Aorta (tissue), 5 donors: ENCODE measurements around the gene HNRNPAB. TPM values are rescaled to one million over a fixed set of nuclear protein-coding genes. Genes with fewer than 3 reads are reported as not detected.

ENCODE experiments used
- ATAC-seq: fragments of 200-7000 bp; cut with Tn5 transposase; one replicate; pipeline ENCODE4 v1.9.1; 2022; ENCODE audit warnings: moderate library complexity; ENCODE audit not compliant: low FRiP score
- DNase-seq, 2 donors: peaks; one replicate each; pipeline ENCODE4 v3.0.0-alpha.2; 2020
- H3K27ac ChIP-seq, 2 donors: one replicate each; pipeline ENCODE4 v1.5.1; 2013; ENCODE audit warnings: low read length in 2 of 2, mild to moderate bottlenecking in 2 of 2, moderate library complexity in 2 of 2, control low read depth in 1 of 2, inconsistent platforms in 1 of 2, low read depth in 1 of 2
- H3K27me3 ChIP-seq, 2 donors: one replicate each; pipeline ENCODE4 v1.6.1; 2013; ENCODE audit warnings: control low read depth in 1 of 2, low read length in 1 of 2, mild to moderate bottlenecking in 1 of 2, moderate library complexity in 1 of 2; ENCODE audit not compliant: insufficient read depth in 2 of 2, control insufficient read depth in 1 of 2
- H3K36me3 ChIP-seq, 2 donors: one replicate each; pipeline ENCODE4 v1.6.1; 2013; ENCODE audit warnings: control low read depth in 1 of 2, low read length in 1 of 2, mild to moderate bottlenecking in 1 of 2; ENCODE audit not compliant: insufficient read depth in 2 of 2, control insufficient read depth in 1 of 2
- H3K4me1 ChIP-seq, 2 donors: one replicate each; pipeline ENCODE4 v1.6.1; 2013; ENCODE audit warnings: low read length in 2 of 2, control low read depth in 1 of 2, mild to moderate bottlenecking in 1 of 2, moderate library complexity in 1 of 2; ENCODE audit not compliant: insufficient read depth in 2 of 2, control insufficient read depth in 1 of 2
- H3K4me3 ChIP-seq, 2 donors: one replicate each; pipeline ENCODE4 v1.5.1; 2013; ENCODE audit warnings: low read length in 2 of 2, control low read depth in 1 of 2, mild to moderate bottlenecking in 1 of 2
- H3K9me3 ChIP-seq: one replicate; pipeline ENCODE4 v1.6.1; 2013; ENCODE audit warnings: mild to moderate bottlenecking, low read length; ENCODE audit not compliant: control insufficient read depth
- WGBS, 2 donors: extraction: QIAGEN DNeasy Blood & Tissue Kit; methylation state at CpG; one replicate each; pipeline ENCODE4 v1.1.7; 2013; 5-methylcytosine and 5-hydroxymethylcytosine counted together
- intact Hi-C, 2 donors: fragments of 100-400 bp; cut with DNase I; formaldehyde crosslinking; loops; one replicate each; pipeline versions ENCODE4 v1.14.2 to v1.15.0; 2022
- polyA plus RNA-seq, 2 donors: library from polyadenylated mRNA; stranded (reverse); fragments of 200-250 nt; gene quantifications; one replicate each; pipeline ENCODE4 v1.2.3, GENCODE V29; 2013
- total RNA-seq, 2 donors: library from RNA; stranded (reverse); fragmentation: NEBNext Ultra II Directional; extraction: Animal tissue kit (Norgen Biotek cat#: 25700); gene quantifications; one replicate each; pipeline ENCODE4 v1.2.1, GENCODE V29; 2021
- donor health status: healthy with polysubstance abuse.
- donor health status: Bipolar disorder and iron deficiency.
- donor health status: DM: no; HTN: no; CAD: no.
- donor health status: DM: no; HTN: no; CAD: no.
- donor health status: DM: yes; HTN: yes; CAD: no.

Gene HNRNPAB
- total and polyA plus RNA-seq, 4 donors = 62.5 to 112 (median 82.7) TPM

DNA sequence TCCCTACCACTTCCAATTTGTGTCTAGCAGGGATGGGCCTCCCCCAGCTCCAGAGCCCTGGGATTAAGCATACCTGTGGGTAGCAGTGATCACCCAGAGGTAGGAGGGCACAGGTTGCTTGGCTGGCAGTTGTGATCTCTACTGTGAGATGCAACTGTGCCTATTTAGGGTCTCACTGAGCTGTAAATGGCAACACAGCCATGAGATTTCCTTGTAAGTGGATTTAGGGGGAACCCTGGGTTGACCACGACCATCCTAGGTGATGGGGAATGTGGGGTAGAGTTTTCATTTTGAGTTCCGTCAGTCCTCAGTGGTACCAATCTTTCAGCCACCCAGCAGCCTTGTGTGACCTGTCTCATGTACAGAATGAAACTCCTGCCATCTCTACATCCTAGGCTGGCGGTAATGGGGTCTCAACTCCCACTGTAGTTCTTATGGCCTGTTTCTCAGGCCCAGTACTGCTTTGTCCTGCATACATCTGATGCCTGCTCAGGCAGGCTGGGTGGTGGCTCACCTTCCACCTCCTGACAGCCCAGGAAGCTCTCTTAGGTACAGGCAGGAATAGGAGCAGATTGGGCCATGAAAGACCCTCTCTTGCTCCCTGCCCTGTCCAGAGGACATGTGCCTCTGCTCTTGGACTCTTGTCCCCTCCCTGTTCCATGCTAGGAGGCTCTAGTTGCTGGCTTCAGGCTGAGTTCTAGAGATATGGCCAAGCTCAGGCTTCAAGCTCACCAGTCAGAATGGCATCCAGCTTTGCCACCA lies 8.1 kb downstream of the HNRNPAB start:
- H3K27me3 ChIP-seq = no peaks in the 10 kb centered on the region
- ATAC-seq (no peak), DNase-seq (peak in 1 of 2 donors; percentile 19)
- H3K36me3 ChIP-seq = peaks cover 3 to 21% of the 10 kb centered on the region in 2 donors
- no peak overlapping the region for H3K27ac ChIP-seq
- H3K4me3 ChIP-seq = no peak overlapping the region
- 84 to 95% methylated on average over 3 of the region's 3 CpGs for WGBS, 2 donors
- intact Hi-C loops = no loop called here
- no peaks in the 10 kb centered on the region for H3K9me3 ChIP-seq
- H3K4me1 ChIP-seq = no peaks in the 10 kb centered on the region

DNA sequence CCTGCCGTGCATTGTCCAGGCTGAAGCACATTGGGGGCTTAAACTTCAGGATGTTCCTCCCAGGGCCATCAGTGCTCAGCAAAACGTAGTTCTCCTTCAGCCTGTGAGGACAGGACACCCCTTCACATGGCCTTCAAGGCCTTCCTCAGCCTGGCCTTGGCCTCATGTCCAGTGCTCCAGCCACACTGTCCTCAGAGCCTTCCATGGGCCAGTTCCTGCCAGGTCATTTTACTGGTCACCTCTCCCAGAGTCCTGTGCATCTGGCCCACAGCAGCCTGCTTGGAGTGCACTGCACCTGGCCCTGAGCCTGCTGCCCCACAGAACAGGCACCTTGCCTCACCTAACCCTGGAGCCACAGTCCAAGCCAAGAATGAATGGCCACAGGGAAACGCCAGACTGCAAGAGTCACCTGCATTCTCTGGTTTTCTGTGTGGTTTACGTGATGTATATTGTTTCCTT lies 8.7 kb downstream of the HNRNPAB start:
- intact Hi-C loops = no loop called here
- WGBS, 2 donors = 58 to 59% methylated on average over 4 of the region's 4 CpGs

DNA sequence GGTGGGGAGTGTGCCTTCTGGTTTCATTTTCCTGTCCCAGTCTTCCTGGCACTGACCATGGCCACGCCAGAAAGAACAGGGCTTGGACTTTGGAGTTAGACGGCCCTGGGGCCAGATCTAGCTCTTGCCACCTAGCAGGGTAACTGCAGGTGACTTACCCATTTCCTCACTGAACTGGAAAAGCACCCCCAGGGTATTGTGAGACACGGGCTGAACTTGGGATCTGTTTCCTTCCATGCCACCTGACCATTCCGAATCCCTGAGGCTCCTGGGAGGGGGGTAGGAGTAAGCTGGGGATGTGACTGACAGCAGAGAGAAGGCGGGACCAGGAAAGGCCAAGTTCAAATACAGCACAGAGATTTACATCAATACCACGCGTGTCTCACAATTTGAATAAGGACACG lies 9.4 kb downstream of the HNRNPAB start:
- peaks cover 3 to 18% of the 10 kb centered on the region in 2 donors for H3K36me3 ChIP-seq
- DNase-seq = no peak
- H3K9me3 ChIP-seq = no peaks in the 10 kb centered on the region
- no peak overlapping the region for H3K4me3 ChIP-seq
- no peak overlapping the region for H3K27ac ChIP-seq
- WGBS, 2 donors = 70 to 71% methylated on average over 8 of the region's 8 CpGs
- H3K4me1 ChIP-seq = no peaks in the 10 kb centered on the region
- ATAC-seq = no peak
- no peaks in the 10 kb centered on the region for H3K27me3 ChIP-seq
- intact Hi-C loops = no loop called here

More for the DNA sequence above, 8.7 kb downstream of the HNRNPAB start:
- H3K27ac ChIP-seq = no peak overlapping the region
- DNase-seq (peak in 1 of 2 donors; percentile 15), ATAC-seq (no peak)
- H3K4me3 ChIP-seq = no peak overlapping the region
- H3K4me1 ChIP-seq = no peaks in the 10 kb centered on the region
- no peaks in the 10 kb centered on the region for H3K9me3 ChIP-seq
- H3K27me3 ChIP-seq = no peaks in the 10 kb centered on the region
- peaks cover 3 to 18% of the 10 kb centered on the region in 2 donors for H3K36me3 ChIP-seq

DNA sequence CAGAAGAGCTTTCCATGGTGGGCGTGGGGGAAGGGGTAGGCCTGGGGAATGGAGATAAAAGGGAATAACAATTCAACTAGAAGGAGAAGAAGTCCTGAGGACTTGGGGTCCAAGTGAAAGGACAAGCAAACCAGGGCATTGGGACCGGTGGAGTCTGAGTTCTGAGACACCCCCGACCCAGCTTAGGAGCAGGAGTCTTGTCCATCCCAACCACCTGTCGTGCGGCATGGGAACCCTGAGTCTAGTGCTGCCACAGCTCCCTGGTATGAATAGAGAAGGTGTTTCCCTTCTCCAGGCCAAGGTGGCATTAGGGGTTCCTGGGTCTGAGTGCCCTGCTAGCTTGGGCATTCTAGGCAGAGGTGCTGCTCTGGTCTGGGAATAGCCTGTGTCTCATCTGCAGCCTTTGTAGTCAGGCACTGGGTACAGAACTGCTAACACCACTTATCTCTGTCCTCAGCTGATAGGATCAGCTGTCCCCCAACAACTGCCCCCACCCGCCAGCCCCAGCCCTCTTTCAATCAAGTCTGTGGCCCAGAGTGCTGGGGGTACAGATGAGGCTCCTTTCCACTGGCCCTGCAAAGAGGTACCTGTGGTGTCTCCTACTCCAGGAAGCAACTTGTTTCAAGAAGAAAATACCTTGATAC lies 9.9 kb downstream of the HNRNPAB start:
- DNase-seq (no peak), ATAC-seq (no peak)
- 88 to 89% methylated on average over 6 of the region's 6 CpGs for WGBS, 2 donors
- intact Hi-C loops = no loop called here
- Histone ChIP-seq H3K36me3 (peaks cover 3 to 15% of the 10 kb centered on the region in 2 donors), H3K4me3 (no peak overlapping the region), H3K4me1 (no peaks in the 10 kb centered on the region), H3K27ac (no peak overlapping the region), H3K27me3 (no peaks in the 10 kb centered on the region), H3K9me3 (no peaks in the 10 kb centered on the region)

DNA sequence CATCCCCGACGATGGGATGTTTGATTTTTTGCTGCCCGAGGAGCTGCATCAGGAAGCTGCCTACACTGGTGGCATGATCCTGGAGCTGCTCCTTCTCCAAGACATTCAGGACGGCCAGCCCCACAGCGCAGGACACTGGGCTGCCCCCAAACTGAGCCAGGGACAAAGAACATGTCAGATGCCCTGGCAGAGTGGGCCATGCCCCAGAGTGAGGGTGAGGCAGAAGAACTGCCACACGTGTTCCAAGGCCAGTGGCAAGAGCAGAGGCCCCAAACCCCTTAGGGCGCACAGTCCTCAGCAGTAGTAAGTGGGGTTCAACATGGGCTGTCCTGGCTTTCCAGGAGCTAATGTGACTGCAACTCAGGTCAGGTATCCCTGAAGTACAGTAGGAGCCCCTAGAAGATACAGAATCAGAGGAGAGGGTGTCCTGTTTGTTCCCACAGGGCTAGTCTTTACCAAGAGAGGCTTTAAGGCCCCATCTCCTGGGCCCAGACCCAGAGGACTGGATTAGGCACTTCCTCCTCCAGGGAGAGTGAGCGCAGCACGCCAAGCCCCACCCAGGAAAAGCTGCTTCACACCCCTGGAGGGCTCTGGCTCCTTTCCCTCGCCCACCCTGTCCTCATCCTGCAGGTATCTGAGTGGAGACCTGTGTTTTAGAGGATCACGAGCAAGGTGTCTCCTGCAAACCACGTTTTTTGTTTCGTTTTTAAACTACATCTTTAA lies 11.1 kb downstream of the HNRNPAB start:
- H3K27me3 ChIP-seq = no peaks in the 10 kb centered on the region
- peak in 1 of 2 donors; percentile 44 for DNase-seq
- no peak overlapping the region for H3K27ac ChIP-seq
- WGBS, 2 donors = 74 to 81% methylated on average over 13 of the region's 13 CpGs
- H3K36me3 ChIP-seq = peaks cover 3 to 6% of the 10 kb centered on the region in 2 donors
- no peaks in the 10 kb centered on the region for H3K4me1 ChIP-seq
- ATAC-seq = peak; percentile 40
- H3K4me3 ChIP-seq = no peak overlapping the region
- H3K9me3 ChIP-seq = no peaks in the 10 kb centered on the region
- intact Hi-C loops = no loop called here

DNA sequence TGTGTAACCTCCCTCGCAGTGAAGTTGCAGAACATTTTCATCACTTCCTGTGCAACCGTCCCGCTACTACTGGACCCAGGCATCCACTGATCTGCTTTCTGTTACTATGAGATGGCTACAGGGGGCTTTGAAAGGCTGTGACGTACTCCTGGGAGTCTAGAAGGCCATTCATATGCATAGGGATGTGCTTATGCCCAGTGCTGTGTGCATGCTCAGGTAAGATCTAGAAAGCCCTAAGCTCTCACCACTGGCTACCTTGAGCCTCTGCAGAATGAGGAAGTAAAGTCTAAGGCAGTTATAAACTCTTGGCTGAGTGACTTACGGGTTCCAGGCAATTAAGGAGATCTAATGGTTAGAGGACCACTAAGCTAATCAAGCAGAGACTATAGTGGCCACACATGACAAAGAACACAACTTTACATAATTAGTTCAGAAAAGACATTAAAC lies 11.8 kb downstream of the HNRNPAB start:
- intact Hi-C loops = no loop called here
- WGBS, 2 donors = 89 to 90% methylated on average over 5 of the region's 5 CpGs
- Histone ChIP-seq H3K27ac (no peak overlapping the region), H3K27me3 (no peaks in the 10 kb centered on the region), H3K4me1 (no peaks in the 10 kb centered on the region), H3K9me3 (no peaks in the 10 kb centered on the region), H3K36me3 (peaks cover 0 to 5% of the 10 kb centered on the region in 2 donors), H3K4me3 (no peak overlapping the region)
- no peak for ATAC-seq
- DNase-seq = no peak

DNA sequence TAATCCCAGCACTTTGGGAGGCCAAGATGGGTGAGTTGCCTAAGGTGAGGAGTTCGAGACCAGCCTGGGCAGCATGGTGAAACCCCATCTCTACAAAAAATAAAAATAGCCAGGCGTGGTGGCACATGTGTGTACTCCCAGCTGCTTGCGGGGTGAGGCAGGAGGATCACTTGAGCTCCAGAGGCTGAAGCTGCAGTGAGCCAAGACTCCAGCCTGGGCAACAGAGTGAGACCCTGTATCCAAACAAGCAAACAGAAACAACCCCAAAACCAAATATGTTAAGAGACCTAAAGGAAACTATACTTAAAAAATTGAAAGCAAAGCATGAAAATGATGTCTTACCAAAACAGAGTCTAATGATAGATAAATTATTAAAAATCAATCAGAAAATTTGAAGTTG lies 12.4 kb downstream of the HNRNPAB start:
- no peak for DNase-seq
- 90 to 93% methylated on average over 3 of the region's 3 CpGs for WGBS, 2 donors
- Histone ChIP-seq H3K4me3 (no peak overlapping the region), H3K4me1 (no peaks in the 10 kb centered on the region), H3K27me3 (no peaks in the 10 kb centered on the region), H3K9me3 (no peaks in the 10 kb centered on the region), H3K36me3 (peaks cover 0 to 5% of the 10 kb centered on the region in 2 donors), H3K27ac (no peak overlapping the region)
- intact Hi-C loops = no loop called here
- no peak for ATAC-seq

DNA sequence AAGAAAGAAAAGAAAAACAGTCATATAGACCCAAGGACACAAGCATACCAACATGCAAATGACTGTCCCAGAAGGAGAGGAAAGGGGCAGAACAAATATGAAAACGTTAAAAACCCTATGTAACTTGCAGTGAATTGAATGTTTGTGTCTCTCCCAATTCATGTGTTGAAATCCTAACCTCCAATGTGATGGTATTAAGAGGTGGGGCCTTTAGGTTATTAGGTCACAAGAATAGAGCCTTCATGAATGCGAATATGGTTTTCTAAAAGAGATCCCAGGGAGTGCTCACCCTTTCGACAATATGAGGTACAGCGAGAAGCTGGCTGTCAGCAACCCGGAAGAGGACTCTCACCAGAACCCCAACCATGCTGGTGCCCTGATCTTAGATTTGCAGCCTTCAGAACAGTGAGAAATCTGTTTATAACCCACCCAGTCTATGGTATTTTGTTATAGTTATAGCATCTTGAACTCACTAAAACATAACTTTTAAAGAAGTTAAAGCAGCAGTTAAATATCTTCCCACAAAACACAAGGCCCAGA lies 14.0 kb downstream of the HNRNPAB start:
- 77 to 82% methylated on average over 5 of the region's 5 CpGs for WGBS, 2 donors
- ATAC-seq = no peak
- H3K9me3 ChIP-seq = no peaks in the 10 kb centered on the region
- H3K27ac ChIP-seq = no peak overlapping the region
- H3K4me3 ChIP-seq = no peak overlapping the region
- DNase-seq = no peak
- no peaks in the 10 kb centered on the region for H3K4me1 ChIP-seq
- H3K36me3 ChIP-seq = peaks cover 0 to 2% of the 10 kb centered on the region in 2 donors
- H3K27me3 ChIP-seq = no peaks in the 10 kb centered on the region
- intact Hi-C loops = no loop called here
